Measurements from ENCODE around the gene DLG4. TPM values are rescaled to one million over a fixed set of nuclear protein-coding genes. Genes with fewer than 3 reads are reported as not detected.

DLG4 gene
- total RNA-seq, 2 donors from 2014 or later, result 3.3 to 8.3 TPM

DNA sequence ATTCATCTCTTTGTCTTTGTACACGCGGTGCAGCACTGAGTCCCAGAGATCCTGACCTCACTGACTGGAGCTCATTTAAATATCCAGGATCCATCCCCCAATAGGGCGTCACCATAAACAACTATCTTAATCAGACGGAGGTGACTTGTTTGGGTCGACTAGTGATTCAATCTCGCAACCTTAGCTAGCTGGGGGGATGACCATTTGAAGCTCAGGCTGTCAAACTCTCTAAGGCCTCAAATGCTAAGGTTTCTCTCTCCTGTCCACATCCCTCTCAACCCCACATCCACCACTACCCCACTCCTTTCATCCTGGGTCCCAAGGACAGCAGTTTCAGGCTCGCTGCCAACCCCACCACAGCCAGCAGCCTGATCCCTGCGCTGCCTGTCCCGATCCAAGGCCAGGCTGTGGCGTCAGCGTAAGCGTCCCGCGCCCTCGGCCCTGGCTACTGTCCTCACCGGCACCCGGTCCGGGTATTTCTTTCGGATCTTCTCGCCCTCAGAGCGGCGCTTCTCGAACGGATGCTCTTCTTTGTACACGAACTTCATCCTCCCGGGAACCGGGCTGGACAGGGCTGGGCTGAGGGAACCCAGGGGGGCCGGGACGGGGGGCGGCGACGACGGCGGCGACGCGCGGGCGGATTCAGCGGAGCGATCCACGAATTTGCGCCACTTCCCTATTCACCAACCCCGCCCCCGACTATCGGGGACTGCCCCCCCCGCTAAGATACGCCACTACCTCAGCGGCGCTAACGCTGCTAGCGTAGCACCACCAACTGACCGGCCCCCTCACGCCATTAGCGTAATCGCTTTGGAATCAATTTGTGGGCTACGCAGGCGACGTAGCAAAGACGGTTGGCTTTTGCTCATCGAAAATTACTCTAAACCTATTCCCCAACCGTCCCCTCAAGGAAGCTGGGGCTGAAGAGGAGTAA, 22.4 kb upstream of the DLG4 start, which contains the start of gene GABARAP:
Gene GABARAP, minus strand, starts transcription at position 667 of the 934 bp plus-strand sequence. Its CDS starts 119 bp downstream, at position 548.
- peaks cover 21% of the 10 kb centered on the region for H3K36me3 Mint-ChIP-seq
- ATAC-seq (peak; percentile 72 to 77), DNase-seq (ENCODE audit: low spot score) (peak; percentile 92)
- no peaks in the 10 kb centered on the region for H3K9me3 Mint-ChIP-seq
- peak within 1 kb of the TSS; percentile 87 to 95 for H3K27ac Mint-ChIP-seq
- no peaks in the 10 kb centered on the region for H3K27me3 Mint-ChIP-seq
- peak within 1 kb of the TSS; percentile 88 for H3K4me3 Mint-ChIP-seq
- peaks cover 41 to 48% of the 10 kb centered on the region in 2 donors for H3K4me1 Mint-ChIP-seq (ENCODE audit: low read depth in 2 of 2)

- Mint-ChIP-seq H3K27ac (peak overlapping the region; percentile 87 to 95), H3K4me1 (ENCODE audit: low read depth in 2 of 2) (peaks cover 40 to 47% of the 10 kb centered on the region in 2 donors), H3K4me3 (peak overlapping the region; percentile 88), H3K27me3 (no peaks in the 10 kb centered on the region), H3K9me3 (no peaks in the 10 kb centered on the region), H3K36me3 (peaks cover 15% of the 10 kb centered on the region)
- DNase-seq (ENCODE audit: low spot score) (no peak), ATAC-seq (no peak)
These were observed 21.6 kb upstream of the DLG4 start for GRCh38 chr17:7241090-7241733.

DNA sequence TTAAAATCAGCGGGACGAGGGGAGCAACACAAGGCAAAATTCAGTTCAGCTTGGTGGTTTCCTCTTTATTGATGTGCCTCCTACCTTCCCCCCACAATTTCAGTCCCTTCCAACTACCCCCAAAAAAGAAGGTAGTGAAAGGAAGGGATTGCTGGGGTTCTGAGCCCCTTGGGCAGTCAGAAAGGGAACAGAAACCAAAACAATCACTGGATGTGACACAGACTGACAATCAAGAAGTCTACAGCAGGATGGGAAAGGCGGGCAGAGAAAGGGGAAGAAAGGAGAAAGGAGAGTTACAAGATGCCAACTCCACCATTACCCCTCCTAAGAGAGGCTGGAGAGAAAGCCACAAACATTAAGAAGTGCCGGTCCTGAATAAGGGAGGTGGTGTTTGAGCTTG, 20.7 kb upstream of the DLG4 start:
- ATAC-seq (no peak), DNase-seq (ENCODE audit: low spot score) (no peak)
- peak overlapping the region; percentile 88 for H3K4me3 Mint-ChIP-seq
- no peaks in the 10 kb centered on the region for H3K9me3 Mint-ChIP-seq
- peak overlapping the region; percentile 87 to 95 for H3K27ac Mint-ChIP-seq
- H3K4me1 Mint-ChIP-seq (ENCODE audit: low read depth in 2 of 2), result peaks cover 46 to 54% of the 10 kb centered on the region in 2 donors
- peaks cover 12% of the 10 kb centered on the region for H3K36me3 Mint-ChIP-seq
- no peaks in the 10 kb centered on the region for H3K27me3 Mint-ChIP-seq

DNA sequence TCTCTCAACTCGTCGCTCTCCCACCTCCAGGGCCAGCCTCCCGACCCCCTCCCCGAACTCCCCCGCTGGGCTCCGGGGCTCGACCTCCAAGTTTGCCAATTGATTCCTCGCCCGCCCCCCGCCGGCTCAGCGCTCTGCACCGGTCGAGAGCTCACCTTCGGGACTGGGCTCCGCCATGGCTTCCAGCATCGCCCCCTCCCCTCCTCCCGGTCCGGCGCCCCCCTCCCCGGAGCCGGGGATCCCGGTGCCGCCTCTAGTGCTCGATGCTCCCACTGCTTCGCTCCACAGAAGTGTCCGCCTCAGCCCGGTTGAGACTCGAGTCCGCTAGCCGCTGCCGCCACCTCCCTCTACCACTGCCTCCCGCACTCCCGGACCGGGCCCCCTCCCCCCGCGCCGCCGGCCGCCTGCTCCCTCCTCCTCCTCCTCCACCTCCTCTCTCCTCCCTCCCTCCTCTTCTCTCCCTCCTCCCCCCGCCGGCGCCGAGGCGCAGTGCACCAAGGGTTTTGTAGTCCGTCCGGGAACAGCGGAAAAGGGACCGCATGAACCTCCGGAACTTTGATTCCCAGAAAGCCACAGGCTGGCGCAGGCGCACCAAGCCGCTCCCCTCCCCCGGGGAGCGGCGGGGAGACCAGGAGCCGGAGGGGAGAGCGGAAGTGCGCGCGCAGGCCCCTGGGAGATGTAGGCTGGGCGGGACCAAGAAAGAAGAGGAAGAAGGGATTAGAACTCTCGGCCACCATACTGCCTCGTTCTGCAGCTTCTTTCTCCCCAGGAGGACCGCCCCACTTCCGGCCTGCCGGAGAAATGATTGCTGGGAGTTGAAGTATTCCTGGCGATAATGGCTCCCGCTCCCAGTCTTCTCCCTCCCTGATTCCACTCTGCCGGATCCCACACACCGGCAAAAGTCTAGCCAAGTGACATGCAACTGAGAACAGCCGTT, 19.7 kb upstream of the DLG4 start, which contains the start of gene PHF23:
Gene PHF23, minus strand, starts transcription at position 367 of the 937 bp plus-strand sequence. Its CDS starts 178 bp downstream, at position 189.
- Mint-ChIP-seq H3K27ac (peak within 1 kb of the TSS; percentile 87 to 95), H3K27me3 (no peaks in the 10 kb centered on the region), H3K36me3 (peaks cover 18% of the 10 kb centered on the region), H3K4me1 (ENCODE audit: low read depth in 2 of 2) (peaks cover 53 to 64% of the 10 kb centered on the region in 2 donors), H3K9me3 (no peaks in the 10 kb centered on the region), H3K4me3 (peak within 1 kb of the TSS; percentile 88)
- peak; percentile 79 to 86 for ATAC-seq
- peak; percentile 99 for DNase-seq (ENCODE audit: low spot score)

DNA sequence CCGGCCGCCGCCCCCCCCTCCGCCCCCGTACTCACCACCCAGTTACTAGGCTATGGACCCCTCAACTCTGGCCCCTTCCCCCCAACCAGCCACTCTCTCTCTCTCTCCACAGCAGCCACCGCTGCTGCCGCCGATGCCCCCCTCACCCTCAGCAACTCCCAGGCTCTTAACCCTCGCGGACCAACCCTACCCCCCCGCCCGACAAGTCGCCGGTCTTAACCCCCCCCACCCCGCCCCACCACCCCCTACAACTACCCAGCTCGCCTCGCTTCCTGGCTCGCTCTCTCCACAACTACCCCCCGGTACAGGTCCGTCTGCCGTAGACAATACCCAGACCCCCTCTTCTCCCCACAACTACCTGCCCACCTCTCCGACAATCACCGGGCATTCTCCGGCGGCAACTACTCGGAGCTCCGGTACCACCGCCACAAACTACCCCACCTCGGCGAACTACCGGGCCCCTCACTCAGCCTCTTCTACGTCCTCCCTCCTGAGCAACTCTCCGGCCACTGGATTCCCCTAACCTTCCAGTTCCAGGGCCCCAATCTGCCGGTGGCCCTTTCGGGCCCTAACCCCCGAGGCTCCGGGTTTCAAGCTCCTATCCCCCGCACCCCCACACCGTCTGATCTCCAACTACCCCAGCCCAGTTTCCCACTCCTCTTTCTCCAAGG, 18.9 kb upstream of the DLG4 start:
- peaks cover 18% of the 10 kb centered on the region for H3K36me3 Mint-ChIP-seq
- no peaks in the 10 kb centered on the region for H3K9me3 Mint-ChIP-seq
- peak overlapping the region; percentile 88 for H3K4me3 Mint-ChIP-seq
- H3K4me1 Mint-ChIP-seq (ENCODE audit: low read depth in 2 of 2), result peaks cover 59 to 68% of the 10 kb centered on the region in 2 donors
- ATAC-seq, result no peak
- peak overlapping the region; percentile 87 to 95 for H3K27ac Mint-ChIP-seq
- no peaks in the 10 kb centered on the region for H3K27me3 Mint-ChIP-seq
- no peak for DNase-seq (ENCODE audit: low spot score)

GRCh38 chr17:7237761-7238419, 18.3 kb upstream of the DLG4 start:
- H3K4me1 Mint-ChIP-seq (ENCODE audit: low read depth in 2 of 2), result peaks cover 60 to 70% of the 10 kb centered on the region in 2 donors
- no peaks in the 10 kb centered on the region for H3K9me3 Mint-ChIP-seq
- H3K27me3 Mint-ChIP-seq, result no peaks in the 10 kb centered on the region
- peak; percentile 53 to 61 for ATAC-seq
- H3K27ac Mint-ChIP-seq, result peak overlapping the region; percentile 87 to 95
- peaks cover 18% of the 10 kb centered on the region for H3K36me3 Mint-ChIP-seq
- peak; percentile 90 for DNase-seq (ENCODE audit: low spot score)
- H3K4me3 Mint-ChIP-seq, result peak overlapping the region; percentile 88

GRCh38 chr17:7237266-7237760, 17.7 kb upstream of the DLG4 start:
- ATAC-seq (no peak), DNase-seq (ENCODE audit: low spot score) (no peak)
- Mint-ChIP-seq H3K4me3 (peak overlapping the region; percentile 88), H3K27me3 (no peaks in the 10 kb centered on the region), H3K4me1 (ENCODE audit: low read depth in 2 of 2) (peaks cover 57 to 67% of the 10 kb centered on the region in 2 donors), H3K27ac (peak overlapping the region; percentile 87 to 95), H3K9me3 (no peaks in the 10 kb centered on the region), H3K36me3 (peaks cover 19% of the 10 kb centered on the region)

- peak overlapping the region; percentile 87 to 95 for H3K27ac Mint-ChIP-seq
- peaks cover 57 to 67% of the 10 kb centered on the region in 2 donors for H3K4me1 Mint-ChIP-seq (ENCODE audit: low read depth in 2 of 2)
- H3K27me3 Mint-ChIP-seq, result no peaks in the 10 kb centered on the region
- no peak for ATAC-seq
- DNase-seq (ENCODE audit: low spot score), result no peak
- H3K36me3 Mint-ChIP-seq, result peaks cover 24% of the 10 kb centered on the region
- H3K9me3 Mint-ChIP-seq, result no peaks in the 10 kb centered on the region
- H3K4me3 Mint-ChIP-seq, result peak overlapping the region; percentile 88
These were observed 17.2 kb upstream of the DLG4 start for GRCh38 chr17:7236808-7237207.

DNA sequence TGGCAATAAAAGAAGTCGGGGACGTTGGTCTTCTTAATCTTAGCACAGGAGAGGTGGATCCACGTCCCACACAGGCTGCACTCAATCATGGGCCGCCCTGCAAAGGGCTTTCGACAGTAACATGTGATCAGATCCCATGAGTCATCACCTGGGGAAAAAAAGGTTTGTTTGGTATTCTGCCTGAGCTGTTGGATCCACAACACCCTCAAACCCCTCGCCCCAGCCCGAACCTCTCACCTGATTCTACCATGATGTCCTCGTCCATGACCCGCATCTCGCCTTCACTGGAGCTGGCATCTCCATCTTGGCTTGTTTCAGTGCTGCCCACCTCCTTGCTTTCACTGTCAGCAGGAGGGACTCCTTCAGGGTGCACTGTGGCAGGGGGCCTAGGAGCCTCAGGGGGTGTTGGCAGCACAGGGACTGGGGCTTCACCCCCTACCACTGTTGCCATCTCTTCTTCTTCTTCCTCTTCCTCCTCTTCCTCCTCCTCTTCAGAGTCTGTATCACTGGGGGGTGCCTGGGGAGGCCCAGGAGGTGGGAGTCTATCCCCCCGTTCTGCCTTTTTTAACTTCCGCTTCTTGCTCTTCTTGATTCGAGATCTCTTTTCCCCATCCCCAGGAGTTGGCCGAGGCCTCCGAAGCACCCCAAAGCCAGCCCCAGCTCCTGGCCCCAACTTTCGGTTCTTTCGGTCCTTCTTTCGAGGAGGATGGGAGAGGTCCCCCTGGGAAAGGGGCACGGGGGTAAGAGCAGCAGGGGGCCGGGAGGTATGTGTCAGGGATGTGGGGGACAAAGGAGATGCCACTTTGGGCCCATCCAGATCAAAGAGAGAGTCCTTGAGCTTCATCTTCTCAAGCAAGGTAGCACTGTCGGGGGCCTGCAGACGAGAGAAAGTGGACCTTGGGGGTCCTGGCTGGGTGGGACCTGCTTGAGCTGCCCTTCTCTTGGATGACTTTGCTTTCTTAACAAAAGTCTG, 16.3 kb upstream of the DLG4 start:
- DNase-seq (ENCODE audit: low spot score), result no peak
- no peak for ATAC-seq
- H3K4me1 Mint-ChIP-seq (ENCODE audit: low read depth in 2 of 2), result peaks cover 49 to 60% of the 10 kb centered on the region in 2 donors
- no peaks in the 10 kb centered on the region for H3K9me3 Mint-ChIP-seq
- peak overlapping the region; percentile 91 for H3K4me3 Mint-ChIP-seq
- peak overlapping the region; percentile 87 for H3K27ac Mint-ChIP-seq
- peaks cover 19% of the 10 kb centered on the region for H3K36me3 Mint-ChIP-seq
- H3K27me3 Mint-ChIP-seq, result no peaks in the 10 kb centered on the region

DNA sequence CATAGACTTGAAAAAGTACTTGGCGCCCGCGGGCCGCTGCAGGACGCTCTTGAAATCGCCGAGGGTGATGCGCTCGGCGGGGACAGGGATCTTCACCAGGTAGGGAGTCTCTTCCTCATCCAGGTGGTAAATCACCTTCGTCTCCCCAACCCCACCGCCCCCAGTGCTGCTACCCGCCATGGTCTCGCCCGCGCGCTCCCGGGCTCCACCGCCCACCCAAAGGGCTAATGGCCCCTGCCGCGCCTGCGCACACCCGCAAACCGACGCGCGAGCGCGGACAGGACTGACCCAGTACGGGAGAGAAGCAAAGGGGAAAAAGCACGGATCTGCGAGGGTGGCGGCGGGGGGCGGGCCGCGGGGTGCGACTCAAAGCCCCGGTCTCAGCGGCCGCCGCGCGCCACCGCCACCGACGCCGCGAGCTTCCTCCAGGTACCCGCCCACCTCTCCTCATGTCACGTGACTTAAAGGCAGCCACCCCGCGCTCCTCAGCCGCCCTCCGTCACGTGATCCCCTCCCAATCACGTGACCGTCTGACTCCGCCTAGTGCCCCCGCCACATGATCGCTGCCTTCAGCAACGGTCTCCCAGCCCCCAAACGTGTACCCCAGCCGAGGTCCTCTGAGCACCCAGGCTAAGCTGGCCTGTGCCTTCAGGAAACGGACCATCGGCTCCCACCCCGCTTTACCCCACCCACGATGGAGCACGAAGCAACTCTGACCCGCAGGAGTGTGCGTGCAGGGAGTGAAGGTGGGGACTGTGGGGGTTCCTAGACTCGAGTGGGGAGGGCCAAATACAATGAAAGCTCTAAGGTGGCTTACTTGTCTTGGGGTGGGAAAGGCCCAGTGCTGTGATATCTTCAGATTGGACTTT, 14.7 kb upstream of the DLG4 start, which contains the start of gene DVL2:
Gene DVL2, minus strand, starts transcription at position 435 of the 869 bp plus-strand sequence. Its CDS starts 255 bp downstream, at position 180.
- Mint-ChIP-seq H3K27ac (peak within 1 kb of the TSS; percentile 73 to 87), H3K9me3 (no peaks in the 10 kb centered on the region), H3K36me3 (peaks cover 11% of the 10 kb centered on the region), H3K4me3 (peak within 1 kb of the TSS; percentile 91), H3K4me1 (ENCODE audit: low read depth in 2 of 2) (peaks cover 43 to 47% of the 10 kb centered on the region in 2 donors), H3K27me3 (no peaks in the 10 kb centered on the region)
- DNase-seq (ENCODE audit: low spot score), result peak; percentile 95
- ATAC-seq, result peak; percentile 72 to 80

Data from natural killer cell treated with Interleukin-12 subunit alpha and Interleukin-12 subunit beta and Interleukin-15 and Interleukin-18, amount 100 ng/mL, for 72 hours (primary cell).